ENCODE data around the gene LRRTM2. TPM values are rescaled to one million over a fixed set of nuclear protein-coding genes. Genes with fewer than 3 reads are reported as not detected.

Gene LRRTM2
- total and polyA plus RNA-seq, 2 donors = 0.23 to 0.57 TPM

- Histone ChIP-seq H3K4me1 (ENCODE audit: control insufficient read depth in 2 of 2, insufficient read depth in 2 of 2, low read length in 2 of 2) (peaks cover 0 to 3% of the 10 kb centered on the region in 2 donors), H3K9me3 (ENCODE audit: control insufficient read depth in 2 of 2, insufficient read depth in 1 of 2, low read length in 1 of 2) (no peaks in the 10 kb centered on the region), H3K27me3 (ENCODE audit: control insufficient read depth in 2 of 2, insufficient read depth in 1 of 2, low read length in 1 of 2) (no peaks in the 10 kb centered on the region), H3K36me3 (ENCODE audit: control insufficient read depth in 2 of 2, insufficient read depth in 2 of 2, low read length in 1 of 2) (no peaks in the 10 kb centered on the region), H3K27ac (ENCODE audit: low read depth in 1 of 2, low read length in 1 of 2) (no peak overlapping the region), H3K4me3 (ENCODE audit: low read length in 2 of 2) (no peak overlapping the region)
- WGBS = 94% methylated on average over 6 of the region's 6 CpGs
- DNase-seq (ENCODE audit: low read depth in 6 of 9, low spot score in 9 of 9) = no peak
Observed at GRCh38 chr5:138874241-138874640, 894 bp downstream of the LRRTM2 start.

GRCh38 chr5:138873466-138874221 lies 1.5 kb downstream of the LRRTM2 start:
- DNase-seq (ENCODE audit: low read depth in 6 of 9, low spot score in 9 of 9) = no peak
- WGBS = 96% methylated on average over 17 of the region's 17 CpGs
- H3K9me3 ChIP-seq (ENCODE audit: control insufficient read depth in 2 of 2, insufficient read depth in 1 of 2, low read length in 1 of 2) = no peaks in the 10 kb centered on the region
- H3K4me3 ChIP-seq (ENCODE audit: low read length in 2 of 2) = no peak overlapping the region
- H3K27ac ChIP-seq (ENCODE audit: low read depth in 1 of 2, low read length in 1 of 2) = no peak overlapping the region
- H3K36me3 ChIP-seq (ENCODE audit: control insufficient read depth in 2 of 2, insufficient read depth in 2 of 2, low read length in 1 of 2) = no peaks in the 10 kb centered on the region
- H3K4me1 ChIP-seq (ENCODE audit: control insufficient read depth in 2 of 2, insufficient read depth in 2 of 2, low read length in 2 of 2) = peaks cover 0 to 3% of the 10 kb centered on the region in 2 donors
- H3K27me3 ChIP-seq (ENCODE audit: control insufficient read depth in 2 of 2, insufficient read depth in 1 of 2, low read length in 1 of 2) = no peaks in the 10 kb centered on the region

- no peaks in the 10 kb centered on the region for H3K9me3 ChIP-seq (ENCODE audit: control insufficient read depth in 2 of 2, insufficient read depth in 1 of 2, low read length in 1 of 2)
- H3K27me3 ChIP-seq (ENCODE audit: control insufficient read depth in 2 of 2, insufficient read depth in 1 of 2, low read length in 1 of 2) = no peaks in the 10 kb centered on the region
- peaks cover 0 to 3% of the 10 kb centered on the region in 2 donors for H3K4me1 ChIP-seq (ENCODE audit: control insufficient read depth in 2 of 2, insufficient read depth in 2 of 2, low read length in 2 of 2)
- 96% methylated on average over 6 of the region's 6 CpGs for WGBS
- H3K27ac ChIP-seq (ENCODE audit: low read depth in 1 of 2, low read length in 1 of 2) = no peak overlapping the region
- H3K4me3 ChIP-seq (ENCODE audit: low read length in 2 of 2) = no peak overlapping the region
- no peaks in the 10 kb centered on the region for H3K36me3 ChIP-seq (ENCODE audit: control insufficient read depth in 2 of 2, insufficient read depth in 2 of 2, low read length in 1 of 2)
- no peak for DNase-seq (ENCODE audit: low read depth in 6 of 9, low spot score in 9 of 9)
Observed at GRCh38 chr5:138872841-138873465, 2.2 kb downstream of the LRRTM2 start.

GRCh38 chr5:138870611-138871010 lies 4.5 kb downstream of the LRRTM2 start:
- no peaks in the 10 kb centered on the region for H3K36me3 ChIP-seq (ENCODE audit: control insufficient read depth in 2 of 2, insufficient read depth in 2 of 2, low read length in 1 of 2)
- H3K4me3 ChIP-seq (ENCODE audit: low read length in 2 of 2) = no peak overlapping the region
- DNase-seq (ENCODE audit: low read depth in 6 of 9, low spot score in 9 of 9) = no peak
- H3K27me3 ChIP-seq (ENCODE audit: control insufficient read depth in 2 of 2, insufficient read depth in 1 of 2, low read length in 1 of 2) = no peaks in the 10 kb centered on the region
- WGBS = 83% methylated on average over 3 of the region's 3 CpGs
- no peak overlapping the region for H3K27ac ChIP-seq (ENCODE audit: low read depth in 1 of 2, low read length in 1 of 2)
- H3K9me3 ChIP-seq (ENCODE audit: control insufficient read depth in 2 of 2, insufficient read depth in 1 of 2, low read length in 1 of 2) = no peaks in the 10 kb centered on the region
- peaks cover 0 to 3% of the 10 kb centered on the region in 2 donors for H3K4me1 ChIP-seq (ENCODE audit: control insufficient read depth in 2 of 2, insufficient read depth in 2 of 2, low read length in 2 of 2)

GRCh38 chr5:138869763-138870500 lies 5.2 kb downstream of the LRRTM2 start:
- Histone ChIP-seq H3K9me3 (ENCODE audit: control insufficient read depth in 2 of 2, insufficient read depth in 1 of 2, low read length in 1 of 2) (no peaks in the 10 kb centered on the region), H3K4me3 (ENCODE audit: low read length in 2 of 2) (no peak overlapping the region), H3K4me1 (ENCODE audit: control insufficient read depth in 2 of 2, insufficient read depth in 2 of 2, low read length in 2 of 2) (peaks cover 0 to 3% of the 10 kb centered on the region in 2 donors), H3K36me3 (ENCODE audit: control insufficient read depth in 2 of 2, insufficient read depth in 2 of 2, low read length in 1 of 2) (no peaks in the 10 kb centered on the region), H3K27me3 (ENCODE audit: control insufficient read depth in 2 of 2, insufficient read depth in 1 of 2, low read length in 1 of 2) (no peaks in the 10 kb centered on the region), H3K27ac (ENCODE audit: low read depth in 1 of 2, low read length in 1 of 2) (peak overlapping the region in 1 of 2 donors; percentile 2)
- DNase-seq (ENCODE audit: low read depth in 6 of 9, low spot score in 9 of 9) = no peak
- WGBS = 91% methylated on average over 5 of the region's 5 CpGs

GRCh38 chr5:138869038-138869437 lies 6.1 kb downstream of the LRRTM2 start:
- H3K4me1 ChIP-seq (ENCODE audit: control insufficient read depth in 2 of 2, insufficient read depth in 2 of 2, low read length in 2 of 2) = peaks cover 0 to 3% of the 10 kb centered on the region in 2 donors
- H3K27ac ChIP-seq (ENCODE audit: low read depth in 1 of 2, low read length in 1 of 2) = no peak overlapping the region
- no peak for DNase-seq (ENCODE audit: low read depth in 6 of 9, low spot score in 9 of 9)
- no peaks in the 10 kb centered on the region for H3K36me3 ChIP-seq (ENCODE audit: control insufficient read depth in 2 of 2, insufficient read depth in 2 of 2, low read length in 1 of 2)
- no peaks in the 10 kb centered on the region for H3K9me3 ChIP-seq (ENCODE audit: control insufficient read depth in 2 of 2, insufficient read depth in 1 of 2, low read length in 1 of 2)
- no peaks in the 10 kb centered on the region for H3K27me3 ChIP-seq (ENCODE audit: control insufficient read depth in 2 of 2, insufficient read depth in 1 of 2, low read length in 1 of 2)
- no peak overlapping the region for H3K4me3 ChIP-seq (ENCODE audit: low read length in 2 of 2)
- 98% methylated on average over 1 of the region's 1 CpG for WGBS

- Histone ChIP-seq H3K27ac (ENCODE audit: low read depth in 1 of 2, low read length in 1 of 2) (no peak overlapping the region), H3K4me3 (ENCODE audit: low read length in 2 of 2) (no peak overlapping the region), H3K36me3 (ENCODE audit: control insufficient read depth in 2 of 2, insufficient read depth in 2 of 2, low read length in 1 of 2) (no peaks in the 10 kb centered on the region), H3K9me3 (ENCODE audit: control insufficient read depth in 2 of 2, insufficient read depth in 1 of 2, low read length in 1 of 2) (peaks cover 3 to 7% of the 10 kb centered on the region in 2 donors), H3K27me3 (ENCODE audit: control insufficient read depth in 2 of 2, insufficient read depth in 1 of 2, low read length in 1 of 2) (no peaks in the 10 kb centered on the region), H3K4me1 (ENCODE audit: control insufficient read depth in 2 of 2, insufficient read depth in 2 of 2, low read length in 2 of 2) (peaks cover 0 to 3% of the 10 kb centered on the region in 2 donors)
- DNase-seq (ENCODE audit: low read depth in 6 of 9, low spot score in 9 of 9) = no peak
- WGBS = 97% methylated on average over 1 of the region's 1 CpG
Observed at GRCh38 chr5:138867011-138867410, 8.1 kb downstream of the LRRTM2 start.

GRCh38 chr5:138853132-138853531 lies 22.0 kb downstream of the LRRTM2 start:
- H3K27ac ChIP-seq (ENCODE audit: low read depth in 1 of 2, low read length in 1 of 2) = no peak overlapping the region
- H3K4me1 ChIP-seq (ENCODE audit: control insufficient read depth in 2 of 2, insufficient read depth in 2 of 2, low read length in 2 of 2) = peaks cover 0 to 2% of the 10 kb centered on the region in 2 donors
- no peaks in the 10 kb centered on the region for H3K36me3 ChIP-seq (ENCODE audit: control insufficient read depth in 2 of 2, insufficient read depth in 2 of 2, low read length in 1 of 2)
- 90% methylated on average over 9 of the region's 9 CpGs for WGBS
- H3K9me3 ChIP-seq (ENCODE audit: control insufficient read depth in 2 of 2, insufficient read depth in 1 of 2, low read length in 1 of 2) = no peaks in the 10 kb centered on the region
- H3K4me3 ChIP-seq (ENCODE audit: low read length in 2 of 2) = no peak overlapping the region
- DNase-seq (ENCODE audit: low read depth in 6 of 9, low spot score in 9 of 9) = peak in 1 of 9 donors; percentile 30
- H3K27me3 ChIP-seq (ENCODE audit: control insufficient read depth in 2 of 2, insufficient read depth in 1 of 2, low read length in 1 of 2) = no peaks in the 10 kb centered on the region

GRCh38 chr5:138850865-138851435 lies 24.2 kb downstream of the LRRTM2 start:
- 82% methylated on average over 2 of the region's 2 CpGs for WGBS
- H3K27me3 ChIP-seq (ENCODE audit: control insufficient read depth in 2 of 2, insufficient read depth in 1 of 2, low read length in 1 of 2) = no peaks in the 10 kb centered on the region
- DNase-seq (ENCODE audit: low read depth in 6 of 9, low spot score in 9 of 9) = no peak
- no peak overlapping the region for H3K27ac ChIP-seq (ENCODE audit: low read depth in 1 of 2, low read length in 1 of 2)
- H3K36me3 ChIP-seq (ENCODE audit: control insufficient read depth in 2 of 2, insufficient read depth in 2 of 2, low read length in 1 of 2) = no peaks in the 10 kb centered on the region
- no peak overlapping the region for H3K4me3 ChIP-seq (ENCODE audit: low read length in 2 of 2)
- peaks cover 0 to 2% of the 10 kb centered on the region in 2 donors for H3K4me1 ChIP-seq (ENCODE audit: control insufficient read depth in 2 of 2, insufficient read depth in 2 of 2, low read length in 2 of 2)
- no peaks in the 10 kb centered on the region for H3K9me3 ChIP-seq (ENCODE audit: control insufficient read depth in 2 of 2, insufficient read depth in 1 of 2, low read length in 1 of 2)
